ENCODE measurements around the gene RPS6KA3. TPM values are rescaled to one million over a fixed set of nuclear protein-coding genes. Genes with fewer than 3 reads are reported as not detected.
"Not testable (repeated sequence)": the region's sequence is repeated elsewhere in the genome, so short reads cannot be mapped to it uniquely, and the experiment has no call there.

The RPS6KA3 gene
- total and polyA plus RNA-seq, 7 donors: 18.0 to 41.9 (median 34.3) TPM

DNA sequence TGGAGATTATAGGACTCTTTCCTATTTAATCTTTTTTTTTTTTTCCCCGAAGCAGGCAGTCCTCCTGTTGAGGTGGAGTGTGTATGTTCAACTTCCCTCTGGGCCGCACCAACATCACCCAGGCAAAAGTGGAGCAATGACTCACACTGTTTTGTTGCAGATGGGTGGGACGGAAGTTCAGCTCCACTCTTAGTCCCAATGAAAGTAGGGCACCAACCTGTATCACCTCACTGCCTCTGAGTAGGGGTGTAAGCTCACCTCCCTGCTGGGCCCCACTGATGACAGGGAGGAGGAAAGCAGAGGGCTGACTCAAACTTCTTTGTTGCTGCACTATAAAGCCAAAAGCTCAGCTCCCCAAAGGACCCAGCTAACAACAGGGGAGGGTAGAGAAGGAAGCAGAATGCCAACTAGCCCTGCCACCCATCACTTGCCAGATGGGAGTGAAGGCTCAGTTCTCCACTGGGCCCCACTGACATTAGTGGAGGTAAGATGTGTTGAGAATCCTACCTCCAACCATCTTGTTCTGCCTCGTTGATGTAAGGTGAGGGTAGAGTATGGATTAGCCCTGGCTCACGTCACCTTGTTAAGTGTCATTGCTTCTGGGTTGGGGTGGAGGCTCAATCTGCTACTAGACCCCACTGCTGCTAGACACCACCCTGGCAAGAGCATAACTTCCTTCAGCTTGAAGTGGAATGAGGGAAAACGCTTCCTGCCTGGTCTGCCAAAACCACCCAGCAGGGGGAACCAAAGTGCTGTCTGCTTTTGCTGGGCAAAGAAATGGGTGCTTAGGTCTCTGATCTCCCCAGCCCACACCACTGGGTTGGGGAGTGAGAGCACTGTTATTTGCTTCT is 14.1 kb downstream of the RPS6KA3 start:
- H3K4me1 ChIP-seq: peaks cover 0 to 12% (median 0%) of the 10 kb centered on the region in 4 donors
- H3K27ac ChIP-seq: no peak overlapping the region
- DNase-seq: peak; percentile 63
- no peaks in the 10 kb centered on the region for H3K36me3 ChIP-seq
- intact Hi-C loops (cut with DNase I): loop anchor here (5.0 kb wide), 1 partner anchor 190 kb away; no protein-coding TSS in a partner anchor
- H3K9me3 ChIP-seq: no peaks in the 10 kb centered on the region
- TF ChIP-seq, protein P1, sequence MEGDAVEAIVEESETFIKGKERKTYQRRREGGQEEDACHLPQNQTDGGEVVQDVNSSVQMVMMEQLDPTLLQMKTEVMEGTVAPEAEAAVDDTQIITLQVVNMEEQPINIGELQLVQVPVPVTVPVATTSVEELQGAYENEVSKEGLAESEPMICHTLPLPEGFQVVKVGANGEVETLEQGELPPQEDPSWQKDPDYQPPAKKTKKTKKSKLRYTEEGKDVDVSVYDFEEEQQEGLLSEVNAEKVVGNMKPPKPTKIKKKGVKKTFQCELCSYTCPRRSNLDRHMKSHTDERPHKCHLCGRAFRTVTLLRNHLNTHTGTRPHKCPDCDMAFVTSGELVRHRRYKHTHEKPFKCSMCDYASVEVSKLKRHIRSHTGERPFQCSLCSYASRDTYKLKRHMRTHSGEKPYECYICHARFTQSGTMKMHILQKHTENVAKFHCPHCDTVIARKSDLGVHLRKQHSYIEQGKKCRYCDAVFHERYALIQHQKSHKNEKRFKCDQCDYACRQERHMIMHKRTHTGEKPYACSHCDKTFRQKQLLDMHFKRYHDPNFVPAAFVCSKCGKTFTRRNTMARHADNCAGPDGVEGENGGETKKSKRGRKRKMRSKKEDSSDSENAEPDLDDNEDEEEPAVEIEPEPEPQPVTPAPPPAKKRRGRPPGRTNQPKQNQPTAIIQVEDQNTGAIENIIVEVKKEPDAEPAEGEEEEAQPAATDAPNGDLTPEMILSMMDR (IDR thresholded peaks at IDR 0.05): peak in 3 of 4 experiments; percentile 34 to 51 (median 42)
- TF ChIP-seq EP300 (IDR thresholded peaks at IDR 0.05): no peak
- 42 to 66% methylated on average over 6 of the region's 6 CpGs for whole genome bisulfite sequencing, 2 donors
- no peak overlapping the region for H3K4me3 ChIP-seq
- H3K27me3 ChIP-seq: no peaks in the 10 kb centered on the region

DNA sequence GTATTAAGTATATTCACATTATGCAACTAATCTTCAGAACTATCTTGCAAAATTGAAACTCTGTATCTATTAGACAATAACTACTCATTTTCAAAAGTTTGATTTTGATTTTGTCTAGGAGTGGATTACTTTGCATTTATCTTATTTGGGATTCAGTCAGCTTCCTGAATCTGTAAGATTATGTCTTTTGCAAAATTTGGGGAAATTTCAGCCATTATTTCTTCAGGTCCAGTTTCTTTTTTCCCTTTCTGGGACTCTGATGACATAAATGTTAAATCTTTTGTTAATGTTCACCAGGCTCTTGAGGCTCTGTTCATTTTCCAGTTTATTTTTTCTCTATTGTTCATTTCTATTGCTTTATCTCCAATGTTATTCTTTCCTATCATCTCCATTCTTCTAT is 15.0 kb downstream of the RPS6KA3 start:
- Histone ChIP-seq H3K27me3 (no peaks in the 10 kb centered on the region), H3K36me3 (no peaks in the 10 kb centered on the region), H3K27ac (no peak overlapping the region), H3K4me1 (peaks cover 0 to 12% (median 0%) of the 10 kb centered on the region in 4 donors), H3K4me3 (no peak overlapping the region), H3K9me3 (no peaks in the 10 kb centered on the region)
- DNase-seq: no peak
- intact Hi-C loops (cut with DNase I): loop anchor here (5.0 kb wide), 1 partner anchor 191 kb away; no protein-coding TSS in a partner anchor
- TF ChIP-seq, protein P1 (IDR thresholded peaks at IDR 0.05): no peak
- TF ChIP-seq POLR2AphosphoS5 (IDR thresholded peaks at IDR 0.05) (no peak), EP300 (IDR thresholded peaks at IDR 0.05) (no peak), POLR2A (IDR thresholded peaks at IDR 0.05) (no peak)

GRCh38 chrX:20250146-20250545 is 16.6 kb downstream of the RPS6KA3 start:
- H3K36me3 ChIP-seq, H3K9me3 ChIP-seq, H3K4me3 ChIP-seq, H3K27me3 ChIP-seq, DNase-seq, H3K27ac ChIP-seq: not testable (repeated sequence)
- intact Hi-C loops (cut with DNase I): loop anchor here (5.0 kb wide), 1 partner anchor 192 kb away; no protein-coding TSS in a partner anchor
- peaks cover 0 to 15% (median 0%) of the 10 kb centered on the region in 4 donors for H3K4me1 ChIP-seq

- no peak for TF ChIP-seq EP300 (IDR thresholded peaks at IDR 0.05)
- no peak for TF ChIP-seq POLR2AphosphoS5 (IDR thresholded peaks at IDR 0.05)
- no peak for TF ChIP-seq POLR2A (IDR thresholded peaks at IDR 0.05)
- TF ChIP-seq, protein P1 (IDR thresholded peaks at IDR 0.05): no peak
- Histone ChIP-seq H3K4me3 (no peak overlapping the region), H3K9me3 (no peaks in the 10 kb centered on the region), H3K27ac (no peak overlapping the region), H3K27me3 (no peaks in the 10 kb centered on the region), H3K36me3 (no peaks in the 10 kb centered on the region), H3K4me1 (peaks cover 0 to 11% (median 0%) of the 10 kb centered on the region in 4 donors)
- DNase-seq: no peak
- intact Hi-C loops (cut with DNase I): no loop called here
- 71 to 91% methylated on average over 7 of the region's 7 CpGs for WGBS, 2 donors
These were observed 18.0 kb downstream of the RPS6KA3 start for GRCh38 chrX:20248592-20249192.

DNA sequence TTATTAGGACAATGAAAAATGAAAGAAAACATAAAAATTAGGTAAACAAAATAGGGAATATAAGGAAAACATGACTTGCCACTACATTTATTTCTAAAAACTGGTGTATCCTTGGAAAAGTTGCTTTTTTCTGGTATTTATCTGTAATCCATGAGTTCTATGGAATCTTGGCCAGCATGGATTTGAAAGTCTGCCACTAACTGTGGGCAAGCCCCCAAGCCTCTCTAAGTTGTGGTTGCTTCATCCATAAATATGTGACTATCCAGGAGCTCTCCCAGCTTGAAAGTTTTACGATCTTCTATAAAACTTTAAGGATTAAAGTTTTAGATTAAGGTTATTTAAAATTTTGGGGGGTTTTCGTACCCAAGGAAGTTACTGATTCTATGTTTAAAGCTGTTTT is 21.8 kb downstream of the RPS6KA3 start:
- H3K9me3 ChIP-seq: no peaks in the 10 kb centered on the region
- TF ChIP-seq, protein P1 (IDR thresholded peaks at IDR 0.05): no peak
- TF ChIP-seq POLR2AphosphoS5 (IDR thresholded peaks at IDR 0.05) (no peak), EP300 (IDR thresholded peaks at IDR 0.05) (no peak), POLR2A (IDR thresholded peaks at IDR 0.05) (no peak)
- H3K36me3 ChIP-seq: no peaks in the 10 kb centered on the region
- DNase-seq: no peak
- WGBS, 2 donors: 16 to 46% methylated on average over 2 of the region's 2 CpGs
- H3K4me1 ChIP-seq: peaks cover 0 to 10% (median 0%) of the 10 kb centered on the region in 4 donors
- intact Hi-C loops (cut with DNase I): no loop called here
- no peaks in the 10 kb centered on the region for H3K27me3 ChIP-seq
- no peak overlapping the region for H3K27ac ChIP-seq
- no peak overlapping the region for H3K4me3 ChIP-seq
